Astrocyte (in vitro differentiated cells and primary cell): ENCODE results near the gene ETFB. TPM values are rescaled to one million over a fixed set of nuclear protein-coding genes. Genes with fewer than 3 reads are reported as not detected.

ENCODE experiments used
- DNase-seq: peaks from one replicate; pipeline ENCODE4 v3.0.0-alpha.2; 2010; ENCODE audit warnings: low read depth
- FAIRE-seq: peaks from 2 replicates; lab custom pipeline; 2011; peaks lifted over from hg19 to GRCh38; lab: Jason Lieb, UNC
- H2AFZ ChIP-seq: 2 replicates; pipeline ENCODE4 v1.6.0; 2012; ENCODE audit warnings: low read depth, low read length, inconsistent platforms
- H3K27ac ChIP-seq: 2 replicates; pipeline ENCODE4 v1.5.1; 2011; ENCODE audit warnings: low read depth, low read length, inconsistent platforms
- H3K27me3 ChIP-seq: 2 replicates; pipeline ENCODE4 v1.6.0; 2011; ENCODE audit warnings: low read length, inconsistent platforms; ENCODE audit not compliant: insufficient read depth
- H3K36me3 ChIP-seq: 2 replicates; pipeline ENCODE4 v1.5.1; 2011; ENCODE audit warnings: low read length, inconsistent platforms; ENCODE audit not compliant: insufficient read depth
- H3K4me1 ChIP-seq: 2 replicates; pipeline ENCODE4 v1.5.1; 2011; ENCODE audit warnings: low read length, inconsistent platforms; ENCODE audit not compliant: insufficient read depth
- H3K4me2 ChIP-seq: 2 replicates; pipeline ENCODE4 v1.6.0; 2012; ENCODE audit warnings: low read length, inconsistent platforms
- H3K4me3 ChIP-seq: 2 replicates; pipeline ENCODE4 v1.5.1; 2011; ENCODE audit warnings: low read depth, mild to moderate bottlenecking, low read length, inconsistent platforms; ENCODE audit not compliant: insufficient read depth
- H3K79me2 ChIP-seq: 2 replicates; pipeline ENCODE4 v1.6.0; 2012; ENCODE audit warnings: mild to moderate bottlenecking, low read length, inconsistent platforms; ENCODE audit not compliant: insufficient read depth
- H3K9ac ChIP-seq: 2 replicates; pipeline ENCODE4 v1.6.0; 2012; ENCODE audit warnings: mild to moderate bottlenecking, low read length, inconsistent platforms
- H3K9me3 ChIP-seq: 2 replicates; pipeline ENCODE4 v1.5.1; 2012; ENCODE audit warnings: low read depth, mild to moderate bottlenecking, low read length, inconsistent platforms; ENCODE audit not compliant: insufficient read depth
- H4K20me1 ChIP-seq: 2 replicates; pipeline ENCODE4 v1.6.0; 2012; ENCODE audit warnings: low read length, inconsistent platforms; ENCODE audit not compliant: insufficient read depth
- H3K27ac Mint-ChIP-seq: one replicate; pipeline ENCODE4 v1.8.0; 2021; ENCODE audit warnings: mild to moderate bottlenecking, mixed read lengths; ENCODE audit not compliant: unreplicated experiment
- H3K27me3 Mint-ChIP-seq: one replicate; pipeline ENCODE4 v1.8.0; 2021; ENCODE audit warnings: low read depth, mixed read lengths; ENCODE audit not compliant: unreplicated experiment
- H3K36me3 Mint-ChIP-seq: one replicate; pipeline ENCODE4 v1.8.0; 2021; ENCODE audit warnings: low read depth, mixed read lengths; ENCODE audit not compliant: unreplicated experiment
- H3K4me1 Mint-ChIP-seq: one replicate; pipeline ENCODE4 v1.8.0; 2021; ENCODE audit warnings: low read depth, mixed read lengths; ENCODE audit not compliant: unreplicated experiment
- H3K4me3 Mint-ChIP-seq: one replicate; pipeline ENCODE4 v1.8.0; 2021; ENCODE audit warnings: mild to moderate bottlenecking, moderate library complexity, mixed read lengths; ENCODE audit not compliant: unreplicated experiment
- H3K9me3 Mint-ChIP-seq: one replicate; pipeline ENCODE4 v1.8.0; 2021; ENCODE audit warnings: mild to moderate bottlenecking, mixed read lengths; ENCODE audit not compliant: unreplicated experiment
- CTCF ChIP-seq: IDR thresholded peaks from 2 replicates; pipeline ENCODE4 v1.5.1; 2011; ENCODE audit warnings: low read depth, mild to moderate bottlenecking, inconsistent platforms, low read length, moderate library complexity; ENCODE audit not compliant: insufficient read depth
- EZH2 ChIP-seq: IDR thresholded peaks from 2 replicates; pipeline ENCODE4 v1.6.1; 2012; ENCODE audit warnings: mild to moderate bottlenecking, low read length, inconsistent platforms; ENCODE audit not compliant: insufficient read depth
- total RNA-seq: library from RNA; stranded (reverse); gene quantifications from 2 replicates; pipeline ENCODE4 v1.2.1, GENCODE V29; 2021

The ETFB gene
- total RNA-seq, 1 donor from 2014 or later = 64.3 TPM

- FAIRE-seq = no peak
- Mint-ChIP-seq H3K4me1 (peaks cover 6% of the 10 kb centered on the region), H3K27ac (no peak overlapping the region), H3K27me3 (peaks cover 4% of the 10 kb centered on the region), H3K9me3 (peaks cover 3% of the 10 kb centered on the region), H3K36me3 (no peaks in the 10 kb centered on the region), H3K4me3 (no peak overlapping the region)
- Histone ChIP-seq H3K9me3 (no peaks in the 10 kb centered on the region), H3K4me1 (no peaks in the 10 kb centered on the region), H3K27ac (no peak overlapping the region), H3K4me3 (no peak overlapping the region), H3K4me2 (no peak overlapping the region), H3K36me3 (no peaks in the 10 kb centered on the region), H3K27me3 (no peaks in the 10 kb centered on the region), H3K9ac (no peak overlapping the region), H4K20me1 (no peaks in the 10 kb centered on the region), H2AFZ (no peak overlapping the region), H3K79me2 (no peaks in the 10 kb centered on the region)
- no peak for DNase-seq
- TF ChIP-seq EZH2 = no peak
- no peak for TF ChIP-seq CTCF
Measured at GRCh38 chr19:51392701-51393100, 26.5 kb upstream of the ETFB start.

GRCh38 chr19:51391073-51391611, 25.0 kb upstream of the ETFB start:
- Histone ChIP-seq H3K36me3 (no peaks in the 10 kb centered on the region), H4K20me1 (no peaks in the 10 kb centered on the region), H3K79me2 (no peaks in the 10 kb centered on the region), H3K27ac (no peak overlapping the region), H2AFZ (no peak overlapping the region), H3K4me2 (no peak overlapping the region), H3K9me3 (no peaks in the 10 kb centered on the region), H3K9ac (no peak overlapping the region), H3K4me1 (no peaks in the 10 kb centered on the region), H3K27me3 (no peaks in the 10 kb centered on the region), H3K4me3 (no peak overlapping the region)
- Mint-ChIP-seq H3K27me3 (peaks cover 4% of the 10 kb centered on the region), H3K4me3 (no peak overlapping the region), H3K27ac (no peak overlapping the region), H3K9me3 (no peaks in the 10 kb centered on the region), H3K4me1 (peaks cover 2% of the 10 kb centered on the region), H3K36me3 (no peaks in the 10 kb centered on the region)
- TF ChIP-seq CTCF (no peak), EZH2 (no peak)
- FAIRE-seq = no peak
- no peak for DNase-seq

GRCh38 chr19:51389143-51389542, 23.0 kb upstream of the ETFB start:
- no peaks in the 10 kb centered on the region for H4K20me1 ChIP-seq
- Mint-ChIP-seq H3K27ac (no peak overlapping the region), H3K4me1 (no peaks in the 10 kb centered on the region), H3K4me3 (no peak overlapping the region), H3K36me3 (no peaks in the 10 kb centered on the region), H3K27me3 (peaks cover 6% of the 10 kb centered on the region), H3K9me3 (no peaks in the 10 kb centered on the region)
- H3K27ac ChIP-seq = no peak overlapping the region
- H3K79me2 ChIP-seq = no peaks in the 10 kb centered on the region
- no peaks in the 10 kb centered on the region for H3K9me3 ChIP-seq
- no peak overlapping the region for H3K4me2 ChIP-seq
- H3K4me3 ChIP-seq = no peak overlapping the region
- H2AFZ ChIP-seq = no peak overlapping the region
- no peak for TF ChIP-seq CTCF
- no peak for TF ChIP-seq EZH2
- DNase-seq = no peak
- no peaks in the 10 kb centered on the region for H3K4me1 ChIP-seq
- no peak overlapping the region for H3K9ac ChIP-seq
- H3K36me3 ChIP-seq = no peaks in the 10 kb centered on the region
- FAIRE-seq = no peak
- no peaks in the 10 kb centered on the region for H3K27me3 ChIP-seq
